Fibroblast of mammary gland (primary cell): ENCODE measurements around the gene SLC16A8.

ENCODE experiments used
- DNase-seq: peaks from one replicate; pipeline ENCODE4 v3.0.0-alpha.2; 2010; ENCODE audit warnings: low read depth
- H3K4me3 ChIP-seq: 2 replicates; pipeline ENCODE4 v1.5.1; 2011; ENCODE audit warnings: low read depth, mild to moderate bottlenecking, low read length, moderate library complexity; ENCODE audit not compliant: control insufficient read depth
- CTCF ChIP-seq: conservative IDR thresholded peaks from 2 replicates; pipeline ENCODE4 v1.5.1; 2011; ENCODE audit warnings: low read depth, low read length, inconsistent platforms; ENCODE audit not compliant: control insufficient read depth, insufficient read depth

Gene SLC16A8

GRCh38 chr22:38083931-38084631, at the start of gene SLC16A8:
Gene SLC16A8 (minus strand): TSS chr22:38084184. CDS start chr22:38082873, 1,311 bp downstream.
- no peak for TF ChIP-seq CTCF
- no peak within 1 kb of the TSS for H3K4me3 ChIP-seq
- DNase-seq, result no peak

GRCh38 chr22:38133331-38133730, 49.3 kb upstream of the SLC16A8 start:
- DNase-seq, result no peak
- H3K4me3 ChIP-seq, result no peak overlapping the region
- no peak for TF ChIP-seq CTCF

GRCh38 chr22:38132794-38133193, 48.8 kb upstream of the SLC16A8 start:
- DNase-seq, result no peak
- no peak for TF ChIP-seq CTCF
- H3K4me3 ChIP-seq, result no peak overlapping the region

- H3K4me3 ChIP-seq, result no peak overlapping the region
- DNase-seq, result no peak
- no peak for TF ChIP-seq CTCF
Measured at GRCh38 chr22:38132136-38132535, 48.2 kb upstream of the SLC16A8 start.

GRCh38 chr22:38131399-38131798, 47.4 kb upstream of the SLC16A8 start:
- no peak for TF ChIP-seq CTCF
- H3K4me3 ChIP-seq, result no peak overlapping the region
- no peak for DNase-seq

GRCh38 chr22:38129856-38130255, 45.9 kb upstream of the SLC16A8 start:
- no peak overlapping the region for H3K4me3 ChIP-seq
- DNase-seq, result no peak
- TF ChIP-seq CTCF, result no peak
